Activated CD4-positive, alpha-beta T cell treated with anti-CD3 and anti-CD28 coated beads, Interleukin-2, amount 10 ng/mL, durations not matched to agents 24 days and 14 days (primary cell): ENCODE data around the gene ZNF530. TPM values are rescaled to one million over a fixed set of nuclear protein-coding genes. Genes with fewer than 3 reads are reported as not detected.

ENCODE experiments used
- total RNA-seq: library from RNA; stranded (reverse); gene quantifications from 2 replicates; pipeline ENCODE4 v1.2.3, GENCODE V29; 2022

The ZNF530 gene
- total RNA-seq, 1 donor from 2014 or later: 4.5 TPM

Other genes with a start within 250 kb of the ZNF530 start
- 5.3 and 5.8 TPM in 2 replicates for gene ZNF304, start 248.6 kb upstream of the ZNF530 start, total RNA-seq
- gene TRAPPC2B, start 236.3 kb upstream of the ZNF530 start, total RNA-seq: 4.1 and 4.3 TPM in 2 replicates
- 1.3 and 1.6 TPM in 2 replicates for gene ZNF547, start 236.3 kb upstream of the ZNF530 start, total RNA-seq
- 10.6 and 12.7 TPM in 2 replicates for gene ZNF548, start 210.0 kb upstream of the ZNF530 start, total RNA-seq
- 7.4 and 7.8 TPM in 2 replicates for gene ZNF17, start 188.7 kb upstream of the ZNF530 start, total RNA-seq
- 22.5 and 26.5 TPM in 2 replicates for gene ZNF749, start 164.6 kb upstream of the ZNF530 start, total RNA-seq
- not detected in 2 replicates for gene VN1R1, start 142.7 kb upstream of the ZNF530 start, total RNA-seq
- 2.5 and 2.8 TPM in 2 replicates for gene ZNF772, start 122.3 kb upstream of the ZNF530 start, total RNA-seq
- gene ZNF419, start 112.1 kb upstream of the ZNF530 start, total RNA-seq: 4.6 and 4.9 TPM in 2 replicates
- 4.9 and 5.1 TPM in 2 replicates for gene ZNF773, start 99.9 kb upstream of the ZNF530 start, total RNA-seq
- 4.0 and 4.9 TPM in 2 replicates for gene ZNF549, start 72.5 kb upstream of the ZNF530 start, total RNA-seq
- gene ZNF550, start 40.0 kb upstream of the ZNF530 start, total RNA-seq: 7.4 and 9.3 TPM in 2 replicates
- 3.4 and 3.5 TPM in 2 replicates for gene ZNF416, start 21.0 kb upstream of the ZNF530 start, total RNA-seq
- gene ZIK1, start 15.7 kb upstream of the ZNF530 start, total RNA-seq: 2.8 and 4.1 TPM in 2 replicates
- gene ZNF134, start 14.4 kb downstream of the ZNF530 start, total RNA-seq: 7.2 and 9.1 TPM in 2 replicates
- gene ZNF211, start 33.3 kb downstream of the ZNF530 start, total RNA-seq: 7.7 and 10.0 TPM in 2 replicates
- gene ZSCAN4, start 69.0 kb downstream of the ZNF530 start, total RNA-seq: not detected in 2 replicates
- gene ZNF551, start 82.1 kb downstream of the ZNF530 start, total RNA-seq: 10.0 and 10.7 TPM in 2 replicates
- 3.1 and 3.9 TPM in 2 replicates for gene ZNF154, start 109.3 kb downstream of the ZNF530 start, total RNA-seq
- gene ZNF671, start 127.7 kb downstream of the ZNF530 start, total RNA-seq: 5.1 and 5.5 TPM in 2 replicates
- gene ZNF776, start 146.9 kb downstream of the ZNF530 start, total RNA-seq: 7.5 and 7.9 TPM in 2 replicates
- 11.5 and 13.5 TPM in 2 replicates for gene ZNF586, start 169.8 kb downstream of the ZNF530 start, total RNA-seq
- 9.2 and 9.8 TPM in 2 replicates for gene ZNF552, start 215.0 kb downstream of the ZNF530 start, total RNA-seq
- gene ZNF587B, start 230.4 kb downstream of the ZNF530 start, total RNA-seq: 25.5 and 27.5 TPM in 2 replicates
- gene ZNF587, start 250.0 kb downstream of the ZNF530 start, total RNA-seq: 30.1 and 30.9 TPM in 2 replicates